Heart left ventricle (tissue), 13 donors: ENCODE results near the gene AFG3L2.

Experiments used
- CTCF ChIP-seq, 12 donors: fragments of 200-600 bp; sonication (generic) in 4 of 12; IDR thresholded peaks; one replicate each; pipeline versions ENCODE4 v1.5.0 to v1.8.0; 2018 to 2022; ENCODE audit warnings: antibody characterized with exemption in 12 of 12, mild to moderate bottlenecking in 5 of 12
- POLR2A ChIP-seq, 2 donors: fragments of 450-650 bp; IDR thresholded peaks; one replicate each; pipeline ENCODE4 v1.6.1; 2017; ENCODE audit warnings: antibody characterized with exemption in 2 of 2, mild to moderate bottlenecking in 2 of 2, moderate library complexity in 2 of 2
- donor health status: ischemic (EF 13 %, LVEDD 7.1; RV severe dilation, severe dysfunction).
- donor health status: DM: no; HTN: yes; CAD: no.
- donor health status: DM: no; HTN: no; CAD: no.
- donor health status: ischemic (EF 25% LVEDD 6.9; RV normal size, moderate dysfunction).
- donor health status: ischemic (EF 25% LVEDD 5.7; RV mildly dilated, moderate dysfunction).
- donor health status: ischemic (EF 35%, LVEDD 5.7; RV mildly dilated, moderate dysfunction).
- donor health status: nonischemic (EF 11% LVEDD 7.7; RV severe dilation, severe dysfunction).
- donor health status: DM: yes; HTN: yes; CAD: no.
- donor health status: PGD.
- donor health status: ischemic (EF 29% LVEDD 5.4; RV normal size, mild dysfunction).
- donor health status: nonischemic (EF 23%, LVEDD 6.1; RV moderate dilation, normal function).

GRCh38 chr18:12347895-12348294 is 29.1 kb downstream of the AFG3L2 start:
- TF ChIP-seq CTCF (IDR thresholded peaks at IDR 0.05) = no peak
- no peak for TF ChIP-seq POLR2A (IDR thresholded peaks at IDR 0.05)
